Measurements from ENCODE around the gene PLK5.
"Not testable (repeated sequence)": the region's sequence is repeated elsewhere in the genome, so short reads cannot be mapped to it uniquely, and the experiment has no call there.

DNA sequence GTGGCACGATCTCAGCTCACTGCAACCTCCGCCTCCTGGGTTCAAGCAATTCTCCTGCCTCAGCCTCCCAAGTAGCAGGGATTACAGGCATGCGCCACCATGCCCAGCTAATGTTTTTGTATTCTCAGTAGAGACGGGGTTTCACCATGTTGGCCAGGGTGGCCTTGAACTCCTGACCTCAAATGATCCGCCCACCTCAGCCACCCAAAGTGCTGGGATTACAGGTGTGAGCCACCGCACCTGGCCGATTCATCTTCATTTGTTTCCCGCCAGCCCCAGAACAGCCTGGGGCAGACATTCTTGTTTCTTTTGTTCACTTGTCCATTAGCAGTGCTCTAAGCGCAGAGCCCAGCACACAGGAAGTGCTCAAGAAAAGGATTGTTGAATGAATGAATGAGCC, 46.8 kb upstream of the PLK5 start:
- TF ChIP-seq POLR2A, POLR2AphosphoS5 (IDR thresholded peaks at IDR 0.05): not testable (repeated sequence)

Measured in gastroesophageal sphincter (tissue), 2 donors.